ENCODE results near the gene TMEM187. TPM values are rescaled to one million over a fixed set of nuclear protein-coding genes. Genes with fewer than 3 reads are reported as not detected.

Gene TMEM187
- total RNA-seq, 1 donor from 2014 or later, result 8.6 TPM

DNA sequence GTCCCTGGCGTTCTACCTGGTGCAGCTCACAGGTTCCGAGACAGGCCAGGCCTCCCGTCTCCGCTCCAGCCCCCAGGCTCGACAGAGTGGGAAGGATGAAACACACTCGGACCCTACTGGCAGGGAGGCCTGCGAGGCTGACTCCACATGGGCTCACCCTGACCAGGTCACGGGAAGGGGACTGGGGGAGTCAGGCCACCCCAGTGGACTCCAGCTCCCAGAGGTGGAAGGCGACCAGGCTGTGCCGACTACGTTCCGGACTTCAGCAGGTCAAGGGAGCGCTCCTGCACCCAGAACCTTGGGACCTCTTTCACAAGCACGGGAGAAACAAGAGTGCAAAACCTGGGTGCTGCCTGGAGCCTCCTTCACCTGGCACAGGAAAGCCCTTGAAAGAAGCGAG is 51.7 kb downstream of the TMEM187 start:
- DNase-seq (ENCODE audit: low read depth) (no peak), FAIRE-seq (no peak)
- Histone ChIP-seq H2AFZ (ENCODE audit: low read depth, low read length) (no peak overlapping the region), H3K36me3 (ENCODE audit: insufficient read depth, low read length) (no peaks in the 10 kb centered on the region), H3K4me2 (ENCODE audit: low read length) (no peak overlapping the region), H3K4me1 (ENCODE audit: insufficient read depth, low read length) (peaks cover 16% of the 10 kb centered on the region), H3K4me3 (ENCODE audit: insufficient read depth, low read depth, low read length) (no peak overlapping the region), H3K9me3 (ENCODE audit: insufficient read depth, low read depth, low read length) (no peaks in the 10 kb centered on the region), H3K79me2 (ENCODE audit: insufficient read depth, low read length) (peaks cover 2% of the 10 kb centered on the region), H4K20me1 (ENCODE audit: insufficient read depth, low read length) (no peaks in the 10 kb centered on the region), H3K27me3 (ENCODE audit: insufficient read depth, low read length) (no peaks in the 10 kb centered on the region), H3K9ac (ENCODE audit: low read length) (no peak overlapping the region), H3K27ac (ENCODE audit: low read depth, low read length) (no peak overlapping the region)
- peaks cover 14% of the 10 kb centered on the region for H3K4me1 Mint-ChIP-seq (ENCODE audit: low read depth, unreplicated experiment)
- no peak overlapping the region for H3K4me3 Mint-ChIP-seq (ENCODE audit: unreplicated experiment)
- H3K9me3 Mint-ChIP-seq (ENCODE audit: unreplicated experiment), result no peaks in the 10 kb centered on the region
- H3K27ac Mint-ChIP-seq (ENCODE audit: unreplicated experiment), result no peak overlapping the region
- H3K36me3 Mint-ChIP-seq (ENCODE audit: low read depth, unreplicated experiment), result no peaks in the 10 kb centered on the region
- TF ChIP-seq, protein P1, sequence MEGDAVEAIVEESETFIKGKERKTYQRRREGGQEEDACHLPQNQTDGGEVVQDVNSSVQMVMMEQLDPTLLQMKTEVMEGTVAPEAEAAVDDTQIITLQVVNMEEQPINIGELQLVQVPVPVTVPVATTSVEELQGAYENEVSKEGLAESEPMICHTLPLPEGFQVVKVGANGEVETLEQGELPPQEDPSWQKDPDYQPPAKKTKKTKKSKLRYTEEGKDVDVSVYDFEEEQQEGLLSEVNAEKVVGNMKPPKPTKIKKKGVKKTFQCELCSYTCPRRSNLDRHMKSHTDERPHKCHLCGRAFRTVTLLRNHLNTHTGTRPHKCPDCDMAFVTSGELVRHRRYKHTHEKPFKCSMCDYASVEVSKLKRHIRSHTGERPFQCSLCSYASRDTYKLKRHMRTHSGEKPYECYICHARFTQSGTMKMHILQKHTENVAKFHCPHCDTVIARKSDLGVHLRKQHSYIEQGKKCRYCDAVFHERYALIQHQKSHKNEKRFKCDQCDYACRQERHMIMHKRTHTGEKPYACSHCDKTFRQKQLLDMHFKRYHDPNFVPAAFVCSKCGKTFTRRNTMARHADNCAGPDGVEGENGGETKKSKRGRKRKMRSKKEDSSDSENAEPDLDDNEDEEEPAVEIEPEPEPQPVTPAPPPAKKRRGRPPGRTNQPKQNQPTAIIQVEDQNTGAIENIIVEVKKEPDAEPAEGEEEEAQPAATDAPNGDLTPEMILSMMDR (IDR thresholded peaks at IDR 0.05; ENCODE audit: insufficient read depth, low read depth, low read length), result no peak
- no peak for TF ChIP-seq EZH2 (IDR thresholded peaks at IDR 0.05; ENCODE audit: insufficient read depth, low read length)
- no peaks in the 10 kb centered on the region for H3K27me3 Mint-ChIP-seq (ENCODE audit: low read depth, unreplicated experiment)

DNA sequence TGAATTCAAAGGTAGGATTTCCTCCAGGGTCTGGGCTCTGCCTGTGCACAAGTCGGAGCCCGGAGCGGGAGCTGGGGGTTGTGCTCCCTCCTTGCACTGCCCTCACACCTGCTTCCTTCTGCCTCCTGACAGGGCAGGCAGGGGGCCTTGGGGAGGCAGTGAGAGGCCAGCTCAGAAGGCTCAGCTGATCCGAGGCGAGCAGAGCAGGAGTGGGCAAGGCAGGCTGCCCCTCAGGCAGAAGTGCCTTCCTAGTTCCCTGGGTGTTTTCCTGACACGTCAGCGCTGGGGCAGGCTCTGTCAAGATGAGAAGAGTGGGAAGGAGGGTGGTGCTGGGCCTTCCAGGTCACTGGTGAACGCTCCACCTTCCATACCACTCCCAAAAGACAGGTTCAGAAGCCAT is 52.7 kb downstream of the TMEM187 start:
- H3K27ac Mint-ChIP-seq (ENCODE audit: unreplicated experiment), result peak overlapping the region; percentile 26
- Histone ChIP-seq H3K36me3 (ENCODE audit: insufficient read depth, low read length) (no peaks in the 10 kb centered on the region), H3K4me1 (ENCODE audit: insufficient read depth, low read length) (peaks cover 14% of the 10 kb centered on the region), H3K9me3 (ENCODE audit: insufficient read depth, low read depth, low read length) (no peaks in the 10 kb centered on the region), H3K4me3 (ENCODE audit: insufficient read depth, low read depth, low read length) (no peak overlapping the region), H3K79me2 (ENCODE audit: insufficient read depth, low read length) (no peaks in the 10 kb centered on the region), H4K20me1 (ENCODE audit: insufficient read depth, low read length) (no peaks in the 10 kb centered on the region), H2AFZ (ENCODE audit: low read depth, low read length) (no peak overlapping the region), H3K9ac (ENCODE audit: low read length) (no peak overlapping the region), H3K27ac (ENCODE audit: low read depth, low read length) (no peak overlapping the region), H3K27me3 (ENCODE audit: insufficient read depth, low read length) (no peaks in the 10 kb centered on the region), H3K4me2 (ENCODE audit: low read length) (no peak overlapping the region)
- no peaks in the 10 kb centered on the region for H3K36me3 Mint-ChIP-seq (ENCODE audit: low read depth, unreplicated experiment)
- peaks cover 14% of the 10 kb centered on the region for H3K4me1 Mint-ChIP-seq (ENCODE audit: low read depth, unreplicated experiment)
- TF ChIP-seq, protein P1 (IDR thresholded peaks at IDR 0.05; ENCODE audit: insufficient read depth, low read depth, low read length), result no peak
- TF ChIP-seq EZH2 (IDR thresholded peaks at IDR 0.05; ENCODE audit: insufficient read depth, low read length), result no peak
- no peaks in the 10 kb centered on the region for H3K27me3 Mint-ChIP-seq (ENCODE audit: low read depth, unreplicated experiment)
- H3K9me3 Mint-ChIP-seq (ENCODE audit: unreplicated experiment), result no peaks in the 10 kb centered on the region
- DNase-seq (ENCODE audit: low read depth) (no peak), FAIRE-seq (no peak)
- H3K4me3 Mint-ChIP-seq (ENCODE audit: unreplicated experiment), result no peak overlapping the region

DNA sequence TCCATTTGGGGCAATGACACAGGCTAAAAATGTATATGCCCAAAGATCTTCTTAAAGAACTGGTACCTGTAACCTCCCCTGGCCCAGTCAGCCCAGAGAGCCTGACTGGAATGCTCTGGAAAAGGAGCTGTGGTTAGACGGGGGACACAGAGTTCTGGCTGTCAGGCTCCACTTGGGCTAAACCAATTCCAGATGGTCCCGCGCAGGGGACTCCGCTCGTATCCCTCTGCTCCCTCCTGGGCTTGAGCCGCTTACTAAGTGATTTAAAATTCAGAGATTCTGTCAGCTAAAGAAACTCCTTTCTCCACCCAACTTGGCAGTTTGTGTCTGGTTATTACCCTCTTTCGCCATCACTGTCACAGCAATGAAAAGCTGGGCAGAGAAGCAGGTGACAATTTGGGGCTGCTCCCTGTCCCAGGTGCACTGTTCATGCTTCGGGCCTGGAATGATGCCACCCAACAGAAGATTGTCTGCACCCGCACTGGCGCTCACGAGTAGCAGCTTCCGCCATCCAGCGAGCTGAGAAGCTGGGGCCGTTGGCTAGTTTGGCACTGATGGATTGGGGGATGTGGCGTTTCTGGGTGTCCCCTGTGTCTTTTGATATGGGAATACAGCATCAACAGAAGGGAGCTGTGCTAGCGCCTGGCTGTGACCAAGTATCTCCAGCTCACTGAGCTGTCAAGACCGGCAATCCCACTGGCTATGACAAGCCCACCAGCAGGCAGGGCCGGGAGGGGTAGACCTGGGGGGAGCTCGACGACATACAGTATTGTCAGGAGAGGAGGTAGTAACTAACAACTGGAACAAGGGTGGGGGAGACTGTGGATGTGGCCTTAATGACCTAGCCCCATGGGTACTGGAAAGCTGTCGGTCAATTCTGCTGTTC is 53.8 kb downstream of the TMEM187 start:
- Histone ChIP-seq H3K36me3 (ENCODE audit: insufficient read depth, low read length) (no peaks in the 10 kb centered on the region), H3K27me3 (ENCODE audit: insufficient read depth, low read length) (no peaks in the 10 kb centered on the region), H2AFZ (ENCODE audit: low read depth, low read length) (no peak overlapping the region), H3K9me3 (ENCODE audit: insufficient read depth, low read depth, low read length) (no peaks in the 10 kb centered on the region), H3K4me2 (ENCODE audit: low read length) (no peak overlapping the region), H3K27ac (ENCODE audit: low read depth, low read length) (no peak overlapping the region), H3K4me1 (ENCODE audit: insufficient read depth, low read length) (peaks cover 3% of the 10 kb centered on the region), H3K79me2 (ENCODE audit: insufficient read depth, low read length) (no peaks in the 10 kb centered on the region), H3K4me3 (ENCODE audit: insufficient read depth, low read depth, low read length) (no peak overlapping the region), H3K9ac (ENCODE audit: low read length) (no peak overlapping the region), H4K20me1 (ENCODE audit: insufficient read depth, low read length) (no peaks in the 10 kb centered on the region)
- TF ChIP-seq EZH2 (IDR thresholded peaks at IDR 0.05; ENCODE audit: insufficient read depth, low read length), result no peak
- TF ChIP-seq, protein P1 (IDR thresholded peaks at IDR 0.05; ENCODE audit: insufficient read depth, low read depth, low read length), result no peak
- Mint-ChIP-seq H3K4me1 (ENCODE audit: low read depth, unreplicated experiment) (peaks cover 9% of the 10 kb centered on the region), H3K27me3 (ENCODE audit: low read depth, unreplicated experiment) (no peaks in the 10 kb centered on the region), H3K36me3 (ENCODE audit: low read depth, unreplicated experiment) (no peaks in the 10 kb centered on the region), H3K27ac (ENCODE audit: unreplicated experiment) (no peak overlapping the region), H3K9me3 (ENCODE audit: unreplicated experiment) (no peaks in the 10 kb centered on the region), H3K4me3 (ENCODE audit: unreplicated experiment) (no peak overlapping the region)
- FAIRE-seq (peak; percentile 41), DNase-seq (ENCODE audit: low read depth) (no peak)
